ENCODE data around the gene GTF2F1.
"Not testable (repeated sequence)": the region's sequence is repeated elsewhere in the genome, so short reads cannot be mapped to it uniquely, and the experiment has no call there.

Gene GTF2F1

GRCh38 chr19:6412447-6413091 lies 19.6 kb upstream of the GTF2F1 start:
- H3K27ac ChIP-seq = peak overlapping the region; percentile 11; the same call in 1 of the 2 replicates
- DNase-seq (ENCODE audit: low spot score) = no peak
- peak; percentile 37 for TF ChIP-seq CTCF (conservative IDR thresholded peaks at IDR 0.05; ENCODE audit: low read depth)
- CTCF ChIA-PET = no interaction called here
- POLR2A ChIA-PET (ENCODE audit: low non-redundant PET) = interaction anchor here (0.6 kb wide), 1 partner anchor 292 kb away, joined by 3 read pairs; no protein-coding TSS in a partner anchor

GRCh38 chr19:6412061-6412446 lies 19.1 kb upstream of the GTF2F1 start:
- no peak for TF ChIP-seq CTCF (conservative IDR thresholded peaks at IDR 0.05; ENCODE audit: low read depth)
- ChIA-PET POLR2A (ENCODE audit: low non-redundant PET) (no interaction called here), CTCF (no interaction called here)
- no peak for DNase-seq (ENCODE audit: low spot score)
- H3K27ac ChIP-seq = peak overlapping the region; percentile 11; the same call in 1 of the 2 replicates

GRCh38 chr19:6409346-6409745 lies 16.4 kb upstream of the GTF2F1 start:
- H3K27ac ChIP-seq = no peak overlapping the region
- POLR2A ChIA-PET (ENCODE audit: low non-redundant PET) = interaction anchor here (0.6 kb wide), 1 partner anchor 34 kb away, joined by 3 read pairs; the partner anchor contains the start of gene PSPN
- CTCF ChIA-PET = no interaction called here
- no peak for DNase-seq (ENCODE audit: low spot score)
- TF ChIP-seq CTCF (conservative IDR thresholded peaks at IDR 0.05; ENCODE audit: low read depth) = no peak

GRCh38 chr19:6406401-6406800 lies 13.4 kb upstream of the GTF2F1 start:
- ChIA-PET CTCF (no interaction called here), POLR2A (ENCODE audit: low non-redundant PET) (interaction anchor here (0.6 kb wide), 1 partner anchor 41 kb away, joined by 3 read pairs; no protein-coding TSS in a partner anchor)
- TF ChIP-seq CTCF (conservative IDR thresholded peaks at IDR 0.05; ENCODE audit: low read depth) = no peak
- no peak overlapping the region for H3K27ac ChIP-seq
- no peak for DNase-seq (ENCODE audit: low spot score)

GRCh38 chr19:6402837-6403608 lies 10.1 kb upstream of the GTF2F1 start:
- no peak for DNase-seq (ENCODE audit: low spot score)
- no peak for TF ChIP-seq CTCF (conservative IDR thresholded peaks at IDR 0.05; ENCODE audit: low read depth)
- CTCF ChIA-PET = interaction anchor here (1.5 kb wide), 1 partner anchor 14 kb away, joined by 5 read pairs; no protein-coding TSS in a partner anchor
- POLR2A ChIA-PET (ENCODE audit: low non-redundant PET) = interaction anchor here (0.5 kb wide), 1 partner anchor 378 kb away, joined by 3 read pairs; no protein-coding TSS in a partner anchor
- H3K27ac ChIP-seq = no peak overlapping the region

GRCh38 chr19:6402058-6402457 lies 9.1 kb upstream of the GTF2F1 start:
- ChIA-PET CTCF (interaction anchor here (1.5 kb wide), 1 partner anchor 15 kb away, joined by 5 read pairs; no protein-coding TSS in a partner anchor), POLR2A (ENCODE audit: low non-redundant PET) (no interaction called here)
- H3K27ac ChIP-seq = no peak overlapping the region

GRCh38 chr19:6400062-6400944 lies 7.3 kb upstream of the GTF2F1 start:
- DNase-seq (ENCODE audit: low spot score); POLR2A ChIA-PET (ENCODE audit: low non-redundant PET); CTCF ChIA-PET; H3K27ac ChIP-seq: not testable (repeated sequence)

More at GRCh38 chr19:6402058-6402457, 9.1 kb upstream of the GTF2F1 start:
- no peak for DNase-seq (ENCODE audit: low spot score)
- TF ChIP-seq CTCF (conservative IDR thresholded peaks at IDR 0.05; ENCODE audit: low read depth) = no peak
